GM21515 (cell line): ENCODE measurements around the gene MROH2A.
"Not testable (repeated sequence)": the region's sequence is repeated elsewhere in the genome, so short reads cannot be mapped to it uniquely, and the experiment has no call there.

Experiments
- ATAC-seq: cut with Tn5 transposase; IDR thresholded peaks from one replicate; pipeline ENCODE4 v1.9.1; 2021; ENCODE audit not compliant: unreplicated experiment

MROH2A gene

DNA sequence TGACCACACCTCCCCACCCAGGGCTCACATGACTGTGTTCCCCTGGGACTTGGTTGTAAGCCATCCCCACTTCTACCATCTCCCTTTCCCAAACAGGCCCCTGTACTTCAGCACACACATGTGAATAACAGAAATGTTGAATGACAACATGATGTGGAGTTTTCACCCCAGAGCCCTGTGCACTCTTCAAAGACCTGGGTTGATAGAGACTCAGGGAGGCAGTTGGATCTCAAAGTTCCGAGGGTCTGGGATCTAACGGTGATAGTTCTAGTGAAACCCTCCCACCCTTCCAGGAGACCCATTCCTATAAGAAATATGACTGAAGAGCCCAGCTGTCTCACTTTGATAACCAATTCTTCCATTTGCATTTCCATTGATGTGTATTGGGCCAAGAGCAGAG, at the start of gene MROH2A:
TSS of gene MROH2A (plus strand) at position 301 of the 400 bp plus-strand sequence. CDS start 1,029 bp downstream, outside the sequence.
- no peak for ATAC-seq

GRCh38 chr2:233728723-233729301, 49.3 kb upstream of the MROH2A start, which contains the start of gene UGT1A3:
TSS of gene UGT1A3 (plus strand) at chr2:233729042. CDS start at chr2:233729127, 85 bp downstream.
- ATAC-seq, result no peak

DNA sequence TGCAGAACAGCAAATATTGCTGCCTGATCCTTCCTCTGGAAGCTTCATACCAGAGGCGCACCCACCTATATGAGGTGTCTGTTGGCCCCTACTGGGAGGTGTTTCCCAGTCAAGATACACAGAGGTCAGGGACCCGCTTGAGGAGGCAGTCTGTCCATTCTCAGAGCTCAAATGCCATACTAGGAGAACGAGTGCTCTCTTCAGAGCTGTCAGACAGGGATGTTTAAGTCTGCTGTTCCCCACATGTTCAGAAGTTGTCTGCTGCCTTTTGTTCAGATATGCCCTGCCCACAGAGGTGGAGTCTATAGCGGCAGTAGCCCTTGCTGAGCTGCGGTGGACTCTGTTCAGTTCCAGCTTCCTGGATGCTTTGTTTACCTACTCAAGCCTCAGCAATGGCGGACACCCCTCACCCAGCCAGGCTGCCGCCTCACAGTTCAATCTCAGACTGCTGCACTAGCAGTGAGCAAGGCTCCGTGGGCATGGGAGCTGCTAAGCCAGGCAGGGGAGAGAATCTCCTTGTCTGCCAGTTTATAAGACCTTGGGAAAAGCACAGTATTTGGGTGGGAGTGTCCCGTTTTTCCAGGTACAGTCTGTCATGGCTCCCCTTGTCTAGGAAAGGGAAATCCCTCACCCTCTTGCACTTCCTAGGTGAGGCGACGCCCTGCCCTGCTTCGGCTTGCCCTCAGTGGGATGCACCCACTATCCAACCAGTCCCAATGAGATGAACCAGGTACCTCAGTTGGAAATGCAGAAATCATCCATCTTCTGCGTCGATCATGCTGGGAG, 41.1 kb upstream of the MROH2A start:
- ATAC-seq, result not testable (repeated sequence)

GRCh38 chr2:233740870-233741269, 37.3 kb upstream of the MROH2A start:
- ATAC-seq, result no peak

- no peak for ATAC-seq
Observed at GRCh38 chr2:233743464-233744259, 34.5 kb upstream of the MROH2A start.

DNA sequence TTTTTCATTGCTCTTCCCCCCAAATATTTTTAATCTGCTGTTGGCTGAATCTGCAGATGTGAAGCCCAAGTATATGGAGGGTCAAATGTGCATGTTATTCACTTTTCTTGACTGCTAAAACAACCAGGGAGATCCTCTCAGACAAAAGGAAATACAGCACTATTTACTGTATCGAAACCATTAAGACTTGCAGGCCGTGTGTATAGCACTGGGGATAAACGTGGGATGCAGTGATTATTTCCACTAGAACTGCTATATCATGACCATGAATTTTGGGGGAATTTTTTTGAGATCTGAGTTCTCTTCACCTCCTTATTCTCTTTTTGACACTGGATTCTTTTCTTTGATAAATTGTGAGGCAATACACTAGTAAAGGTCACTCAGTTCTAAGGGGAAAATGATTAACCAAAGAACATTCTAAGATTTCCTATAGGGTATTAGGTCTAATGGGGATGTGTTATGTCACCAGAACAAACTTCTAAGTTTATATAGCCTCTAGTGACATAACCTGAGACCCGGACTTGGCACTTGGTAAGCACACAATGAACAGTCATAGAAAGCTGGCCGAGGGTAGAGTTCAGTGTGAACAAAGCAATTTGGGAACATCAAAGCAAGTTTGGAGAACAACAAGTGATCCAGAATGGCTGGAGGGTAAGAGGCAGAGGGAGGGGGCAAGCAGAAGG, 32.9 kb upstream of the MROH2A start:
- no peak for ATAC-seq

DNA sequence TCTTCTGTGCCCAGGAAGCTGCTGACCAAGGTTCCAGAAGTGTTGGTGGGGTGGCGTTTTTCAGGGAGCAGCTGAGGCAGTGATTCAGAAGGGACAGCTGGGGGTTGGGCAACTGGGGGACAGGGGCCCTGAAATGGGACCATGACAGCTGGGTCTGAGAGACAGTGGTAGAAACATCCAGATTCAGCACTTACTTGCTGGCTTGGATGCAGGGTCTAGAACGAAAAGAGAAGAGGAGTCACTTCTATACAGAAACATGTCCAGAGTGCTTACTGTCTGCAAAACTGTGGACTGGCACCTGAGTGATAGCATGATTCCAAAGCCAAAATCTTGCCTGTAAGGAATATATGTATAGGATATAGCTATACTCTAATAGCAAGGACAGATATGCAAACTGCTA, 32.3 kb upstream of the MROH2A start:
- not testable (repeated sequence) for ATAC-seq

GRCh38 chr2:233746475-233747282, 31.5 kb upstream of the MROH2A start:
- no peak for ATAC-seq

DNA sequence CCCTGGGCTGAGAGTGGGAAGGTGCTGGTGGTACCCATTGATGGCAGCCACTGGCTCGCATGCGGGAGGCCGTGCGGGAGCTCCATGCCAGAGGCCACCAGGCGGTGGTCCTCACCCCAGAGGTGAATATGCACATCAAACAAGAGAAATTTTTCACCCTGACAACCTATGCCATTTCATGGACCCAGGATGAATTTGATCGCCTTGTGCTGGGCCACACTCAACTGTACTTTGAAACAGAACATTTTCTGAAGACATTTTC, 30.9 kb upstream of the MROH2A start:
- ATAC-seq, result no peak

DNA sequence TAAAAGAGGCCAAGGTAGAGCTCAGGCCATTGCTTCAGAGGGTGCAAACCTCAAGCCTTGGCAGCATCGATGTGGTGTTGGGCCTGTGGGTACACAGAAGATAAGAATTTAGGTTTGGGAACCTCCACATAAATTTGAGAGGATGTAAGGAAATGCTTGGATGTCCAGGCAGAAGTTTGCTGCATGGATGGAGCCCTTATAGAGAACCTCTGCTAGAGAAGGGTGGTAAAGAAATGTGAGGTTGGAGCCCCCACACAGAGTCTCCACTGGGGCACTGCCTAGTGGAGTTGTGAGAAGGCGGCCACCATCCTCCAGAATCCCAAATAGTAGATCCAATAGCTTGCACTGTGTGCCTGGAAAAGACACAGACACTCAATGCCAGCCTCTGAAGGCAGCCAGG, 27.4 kb upstream of the MROH2A start:
- not testable (repeated sequence) for ATAC-seq

DNA sequence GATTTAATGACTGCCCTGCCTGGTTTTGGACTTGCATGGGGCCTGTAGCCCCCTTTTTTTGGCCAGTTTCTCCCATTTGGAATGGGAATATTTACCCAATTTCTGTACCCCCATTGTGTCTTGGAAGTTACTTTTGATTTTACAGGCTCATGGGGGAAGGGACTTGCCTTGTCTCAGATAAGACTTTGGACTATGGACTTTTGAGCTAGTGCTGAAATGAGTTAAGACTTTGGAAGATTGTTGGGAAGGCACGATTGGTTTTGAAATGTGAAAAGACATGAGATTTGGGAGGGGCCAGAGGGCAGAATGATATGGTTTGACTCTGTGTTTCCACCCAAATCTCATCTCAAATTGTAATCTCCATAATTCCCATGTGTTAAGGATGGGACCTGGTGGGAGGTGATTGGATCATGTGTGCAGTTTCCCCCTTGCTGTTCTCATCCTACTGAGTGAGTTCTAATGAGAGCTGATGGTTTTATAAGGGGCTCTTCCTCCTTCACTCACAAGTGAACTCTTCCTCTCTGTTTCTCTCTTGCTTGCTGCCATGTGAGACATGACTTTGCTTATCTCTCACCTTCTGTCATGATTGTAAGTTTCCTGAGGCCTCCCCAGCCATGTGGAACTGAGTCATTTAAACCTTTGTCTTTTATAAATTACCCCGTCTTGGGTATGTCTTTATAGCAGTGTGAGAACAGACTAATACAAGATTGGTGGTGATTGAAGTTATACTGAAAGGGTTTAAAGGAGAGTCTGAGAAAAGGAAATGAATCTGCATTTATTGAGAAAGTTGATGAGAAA, 26.7 kb upstream of the MROH2A start:
- not testable (repeated sequence) for ATAC-seq

GRCh38 chr2:233754872-233755611, 23.1 kb upstream of the MROH2A start:
- no peak for ATAC-seq

- no peak for ATAC-seq
Observed at GRCh38 chr2:233756429-233757081, 21.6 kb upstream of the MROH2A start.

DNA sequence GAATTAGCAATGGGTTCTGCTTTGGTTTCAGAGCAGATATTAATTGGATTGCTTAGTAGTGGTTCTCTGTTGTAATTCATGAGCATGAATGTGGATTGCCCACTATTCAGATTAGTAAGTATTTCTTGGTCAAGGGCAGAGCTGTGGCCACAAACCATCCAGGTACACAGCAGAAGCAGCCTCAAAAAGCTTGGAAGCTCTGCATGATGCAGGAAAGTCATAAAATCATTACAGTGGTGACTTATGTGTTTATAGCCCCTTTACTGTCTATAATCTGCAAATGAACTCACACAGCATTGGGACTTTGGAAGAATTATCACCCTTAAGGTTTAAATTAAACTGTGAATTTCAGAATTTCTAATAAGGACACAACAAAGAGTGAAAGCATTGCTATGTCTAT, 20.0 kb upstream of the MROH2A start:
- ATAC-seq, result no peak

DNA sequence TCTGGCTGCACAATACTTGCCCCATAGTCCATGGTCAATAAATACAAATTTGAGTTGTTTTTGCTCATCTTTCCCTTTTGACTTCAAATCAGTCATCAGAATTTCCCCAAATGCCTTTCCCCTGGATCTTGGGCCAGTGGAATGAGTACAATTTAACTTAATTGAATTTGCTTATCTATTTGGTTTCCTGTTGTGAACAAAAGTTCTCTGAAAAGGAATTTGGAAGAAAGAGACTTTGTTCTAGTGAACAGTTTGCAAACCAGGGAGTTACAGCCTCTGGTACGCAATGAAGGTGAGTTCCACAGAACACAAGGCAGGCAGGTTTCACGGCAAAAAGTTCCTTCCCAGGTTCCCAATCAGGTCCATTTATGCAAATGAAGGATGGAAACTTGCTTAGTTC, 19.3 kb upstream of the MROH2A start:
- ATAC-seq, result no peak

GRCh38 chr2:233760043-233760442, 18.1 kb upstream of the MROH2A start, which contains the start of gene UGT1A1:
TSS of gene UGT1A1 (plus strand) at chr2:233760270. CDS start at chr2:233760288, 18 bp downstream.
- ATAC-seq, result no peak

GRCh38 chr2:233761040-233761769, 16.9 kb upstream of the MROH2A start:
- no peak for ATAC-seq

GRCh38 chr2:233764264-233764663, 13.9 kb upstream of the MROH2A start:
- ATAC-seq, result no peak
